ENCODE measurements around the gene UBE2G2.

The UBE2G2 gene

DNA sequence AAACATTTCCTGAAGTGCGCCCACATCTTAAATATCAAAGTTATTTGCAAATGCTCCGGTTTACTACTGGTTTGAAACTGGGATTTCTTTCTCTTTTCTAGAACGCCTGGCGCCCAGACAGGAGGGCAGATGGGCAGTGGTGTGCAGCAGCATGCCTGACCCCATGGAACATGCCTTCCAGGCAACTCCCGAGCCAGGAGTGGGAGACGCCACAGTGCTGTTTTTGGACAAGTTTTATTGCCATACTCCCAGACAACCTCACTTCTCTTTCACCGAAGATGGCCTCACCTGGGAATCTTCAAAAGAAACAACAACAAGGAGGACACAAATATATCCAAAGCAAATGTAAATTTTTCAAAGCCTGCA, 21.5 kb downstream of the UBE2G2 start:
- no peak overlapping the region for H3K4me3 ChIP-seq (ENCODE audit: control insufficient read depth, low read depth, low read length)
- DNase-seq (ENCODE audit: low read depth): no peak
- TF ChIP-seq CTCF (IDR thresholded peaks at IDR 0.05; ENCODE audit: control insufficient read depth, insufficient read depth, low read depth, low read length, missing control alignments): no peak

DNA sequence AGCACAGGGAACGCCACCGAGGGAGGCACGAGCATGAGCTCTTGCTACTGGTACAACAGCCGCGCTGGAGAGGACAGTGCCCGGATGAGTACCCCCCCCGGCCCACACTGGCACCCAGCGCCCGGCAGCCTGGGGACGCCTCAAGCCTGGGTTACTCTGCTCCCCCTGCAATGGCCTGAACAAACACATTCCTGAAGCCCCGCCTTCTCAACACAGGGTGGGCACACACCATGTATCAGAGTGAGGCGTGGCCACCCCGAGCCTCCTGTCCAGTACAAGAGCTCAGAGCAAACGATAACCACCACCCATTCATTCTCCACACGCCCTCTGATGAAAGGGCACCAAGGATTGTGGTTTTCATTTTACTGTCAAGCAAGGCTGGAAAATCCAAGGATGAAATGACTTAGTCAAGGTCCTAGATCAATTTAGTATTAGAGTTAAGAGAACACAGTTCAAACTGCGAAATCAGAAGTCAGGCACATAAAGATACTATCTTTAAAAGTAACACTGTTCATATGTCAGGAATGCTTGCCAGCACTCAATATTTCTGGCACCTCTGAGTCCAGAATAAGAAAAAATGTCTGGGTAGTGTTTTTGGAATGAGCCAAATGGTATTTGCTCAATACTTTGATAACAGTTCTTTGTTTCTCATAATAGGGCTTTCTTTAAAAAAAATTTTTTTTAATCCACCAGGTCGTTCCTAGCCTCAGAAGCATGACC, 22.0 kb downstream of the UBE2G2 start:
- no peak overlapping the region for H3K4me3 ChIP-seq (ENCODE audit: control insufficient read depth, low read depth, low read length)
- no peak for DNase-seq (ENCODE audit: low read depth)
- no peak for TF ChIP-seq CTCF (IDR thresholded peaks at IDR 0.05; ENCODE audit: control insufficient read depth, insufficient read depth, low read depth, low read length, missing control alignments)

- no peak overlapping the region for H3K4me3 ChIP-seq (ENCODE audit: control insufficient read depth, low read depth, low read length)
- TF ChIP-seq CTCF (IDR thresholded peaks at IDR 0.05; ENCODE audit: control insufficient read depth, insufficient read depth, low read depth, low read length, missing control alignments): no peak
- DNase-seq (ENCODE audit: low read depth): no peak
Observed at GRCh38 chr21:44778983-44779382, 22.6 kb downstream of the UBE2G2 start.

DNA sequence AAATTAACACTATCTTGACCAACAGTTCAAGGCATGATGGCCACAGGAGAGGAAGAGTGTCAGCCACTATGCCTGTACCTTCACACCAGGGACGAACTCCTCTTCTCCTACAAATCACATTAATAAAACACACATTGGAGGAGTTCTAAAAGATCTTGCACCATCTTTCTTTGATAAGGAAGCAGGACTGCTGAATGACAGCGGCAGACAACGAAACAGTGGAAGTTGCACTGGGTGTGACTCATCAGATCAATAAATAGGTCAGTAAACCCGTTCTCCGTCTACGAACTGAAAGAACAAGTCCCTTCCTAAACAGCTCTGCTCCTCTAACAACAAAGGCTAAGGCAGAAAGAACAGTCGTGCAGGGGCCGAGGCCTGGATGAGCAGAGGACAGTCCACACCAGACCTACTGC, 23.1 kb downstream of the UBE2G2 start:
- DNase-seq (ENCODE audit: low read depth): no peak
- TF ChIP-seq CTCF (IDR thresholded peaks at IDR 0.05; ENCODE audit: control insufficient read depth, insufficient read depth, low read depth, low read length, missing control alignments): no peak
- no peak overlapping the region for H3K4me3 ChIP-seq (ENCODE audit: control insufficient read depth, low read depth, low read length)

DNA sequence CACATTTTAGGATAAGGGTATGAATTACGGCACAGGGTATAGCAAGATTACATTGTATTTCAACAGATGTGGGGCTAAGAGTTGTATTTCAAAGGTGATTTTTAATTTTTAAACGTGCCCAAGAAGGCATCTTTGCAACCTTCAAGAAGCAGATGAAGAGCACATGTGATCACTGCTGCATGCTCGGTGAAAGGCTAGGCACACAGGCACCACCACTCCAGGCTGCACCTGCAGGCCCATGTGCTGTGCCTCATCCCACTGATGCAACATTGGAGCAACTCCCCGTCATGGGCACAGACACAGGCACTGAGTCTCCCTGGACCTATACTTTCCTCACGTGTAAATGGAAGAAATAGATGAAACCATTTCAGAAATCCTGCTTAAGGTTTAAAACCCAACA, 23.5 kb downstream of the UBE2G2 start:
- TF ChIP-seq CTCF (IDR thresholded peaks at IDR 0.05; ENCODE audit: control insufficient read depth, insufficient read depth, low read depth, low read length, missing control alignments): no peak
- H3K4me3 ChIP-seq (ENCODE audit: control insufficient read depth, low read depth, low read length): no peak overlapping the region
- DNase-seq (ENCODE audit: low read depth): no peak

- DNase-seq (ENCODE audit: low read depth): no peak
- H3K4me3 ChIP-seq (ENCODE audit: control insufficient read depth, low read depth, low read length): no peak overlapping the region
- TF ChIP-seq CTCF (IDR thresholded peaks at IDR 0.05; ENCODE audit: control insufficient read depth, insufficient read depth, low read depth, low read length, missing control alignments): no peak
Observed at GRCh38 chr21:44774972-44775371, 26.6 kb downstream of the UBE2G2 start.

Measured in AG09309 (cell line).